ENCODE results near the gene RPS10. TPM values are rescaled to one million over a fixed set of nuclear protein-coding genes. Genes with fewer than 3 reads are reported as not detected.

Gene RPS10
- total and polyA plus RNA-seq, 2 experiments from 2014 or later: 1,755 to 2,175 TPM

- Histone ChIP-seq H3K79me2 (replicated peaks; ENCODE audit: insufficient read depth) (peaks cover 100% of the 10 kb centered on the region), H3K36me3 (ENCODE audit: insufficient read depth) (no peaks in the 10 kb centered on the region), H2AFZ (no peak overlapping the region), H3K9me2 (ENCODE audit: insufficient read depth) (no peaks in the 10 kb centered on the region), H3K4me3 (no peak overlapping the region; the same call in 1 of the 2 replicates), H3K27me3 (ENCODE audit: insufficient read depth) (no peaks in the 10 kb centered on the region), H3K4me1 (ENCODE audit: insufficient read depth) (peaks cover 23% of the 10 kb centered on the region), H4K20me1 (replicated peaks; ENCODE audit: insufficient read depth) (peaks cover 30% of the 10 kb centered on the region; the same call in 1 of the 2 replicates), H3K4me2 (peak overlapping the region; percentile 60), H3K27ac (ENCODE audit: low read depth) (peak overlapping the region; percentile 71; the same call in 1 of the 2 replicates), H3F3A (replicated peaks; ENCODE audit: low read depth) (no peaks in the 10 kb centered on the region)
- peak; percentile 85 for ATAC-seq
- Mint-ChIP-seq H3K27ac (peak overlapping the region; percentile 90), H3K4me1 (peaks cover 32% of the 10 kb centered on the region), H3K36me3 (ENCODE audit: low read depth) (no peaks in the 10 kb centered on the region; the same call in 2 of the 3 replicates), H3K9me3 (no peaks in the 10 kb centered on the region; the same call in 2 of the 3 replicates), H3K4me3 (0 out of 3 replicates have a peak overlapping the region, but pooled peaks have one; percentile 13), H3K27me3 (ENCODE audit: insufficient read depth, low read depth, poor library complexity) (no peaks in the 10 kb centered on the region)
- TF ChIP-seq ZNF462 (CRISPR knock-in tag; IDR thresholded peaks at IDR 0.05) (peak; percentile 53; the same call in 1 of the 2 replicates), CREB1 (CRISPR knock-in tag; IDR thresholded peaks at IDR 0.05; ENCODE audit: low read depth) (no peak)
- peak; percentile 46 for DNase-seq (ENCODE audit: low spot score)
Observed at GRCh38 chr6:34383656-34384320, 42.1 kb downstream of the RPS10 start.

- ATAC-seq: no peak
- no peaks in the 10 kb centered on the region; the same call in 2 of the 3 replicates for H3K9me3 Mint-ChIP-seq
- H3K27ac Mint-ChIP-seq: peak overlapping the region; percentile 54; the same call in 1 of the 2 replicates
- Histone ChIP-seq H3K4me3 (no peak overlapping the region), H3K79me2 (replicated peaks; ENCODE audit: insufficient read depth) (peaks cover 100% of the 10 kb centered on the region), H3K27me3 (ENCODE audit: insufficient read depth) (no peaks in the 10 kb centered on the region), H3K4me1 (ENCODE audit: insufficient read depth) (peaks cover 23% of the 10 kb centered on the region), H3K36me3 (ENCODE audit: insufficient read depth) (no peaks in the 10 kb centered on the region), H3F3A (replicated peaks; ENCODE audit: low read depth) (no peaks in the 10 kb centered on the region), H3K4me2 (peak overlapping the region; percentile 60; the same call in 1 of the 2 replicates), H3K9me2 (ENCODE audit: insufficient read depth) (no peaks in the 10 kb centered on the region), H3K27ac (ENCODE audit: low read depth) (peak overlapping the region; percentile 71; the same call in 1 of the 2 replicates), H2AFZ (no peak overlapping the region), H4K20me1 (replicated peaks; ENCODE audit: insufficient read depth) (peaks cover 36% of the 10 kb centered on the region; the same call in 1 of the 2 replicates)
- no peak overlapping the region for H3K4me3 Mint-ChIP-seq
- DNase-seq (ENCODE audit: low spot score): no peak
- no peaks in the 10 kb centered on the region; the same call in 2 of the 3 replicates for H3K36me3 Mint-ChIP-seq (ENCODE audit: low read depth)
- peaks cover 32% of the 10 kb centered on the region for H3K4me1 Mint-ChIP-seq
- H3K27me3 Mint-ChIP-seq (ENCODE audit: insufficient read depth, low read depth, poor library complexity): no peaks in the 10 kb centered on the region
- TF ChIP-seq ETS1 (IDR thresholded peaks at IDR 0.05) (no peak), POLR2AphosphoS5 (IDR thresholded peaks at IDR 0.05; ENCODE audit: low read depth) (no peak), EZH2phosphoT487 (IDR thresholded peaks at IDR 0.05; ENCODE audit: unreplicated experiment) (no peak), REST (IDR thresholded peaks at IDR 0.05; ENCODE audit: unreplicated experiment) (no peak), CREB1 (CRISPR knock-in tag; IDR thresholded peaks at IDR 0.05; ENCODE audit: low read depth) (no peak), STAT1 (IDR thresholded peaks at IDR 0.05; ENCODE audit: unreplicated experiment) (no peak), ZNF331 (CRISPR knock-in tag; IDR thresholded peaks at IDR 0.05; ENCODE audit: low read depth) (no peak)
Observed at GRCh38 chr6:34383161-34383631, 42.7 kb downstream of the RPS10 start.

Measured in GM23338 (cell line).